Liver (tissue), 9 donors: ENCODE data around the gene UBXN7. TPM values are rescaled to one million over a fixed set of nuclear protein-coding genes. Genes with fewer than 3 reads are reported as not detected.

Experiments
- DNase-seq: peaks from one replicate; pipeline ENCODE4 v3.0.0-alpha.2; 2017; ENCODE audit warnings: low spot score
- H3K27ac ChIP-seq, 2 donors: one replicate each; pipeline ENCODE4 v1.7.0; 2013; ENCODE audit warnings: inconsistent platforms in 2 of 2, low read length in 2 of 2, control low read depth in 1 of 2, low read depth in 1 of 2, mild to moderate bottlenecking in 1 of 2
- H3K27me3 ChIP-seq, 4 donors: one replicate each; pipeline versions ENCODE4 v1.6.1 to v1.7.0; 2013; ENCODE audit warnings: low read length in 3 of 4, inconsistent platforms in 1 of 4, mild to moderate bottlenecking in 1 of 4, moderate library complexity in 1 of 4; ENCODE audit not compliant: control insufficient read depth in 4 of 4, insufficient read depth in 4 of 4
- H3K36me3 ChIP-seq, 4 donors: one replicate each; pipeline versions ENCODE4 v1.6.1 to v1.7.0; 2013; ENCODE audit warnings: low read length in 3 of 4, mild to moderate bottlenecking in 3 of 4, low read depth in 1 of 4, moderate library complexity in 1 of 4; ENCODE audit not compliant: control insufficient read depth in 4 of 4, insufficient read depth in 3 of 4
- H3K4me1 ChIP-seq, 4 donors: one replicate each; pipeline versions ENCODE4 v1.6.1 to v1.7.0; 2013; ENCODE audit warnings: low read length in 3 of 4, mild to moderate bottlenecking in 3 of 4, moderate library complexity in 1 of 4; ENCODE audit not compliant: control insufficient read depth in 4 of 4, insufficient read depth in 4 of 4
- H3K4me3 ChIP-seq, 3 donors: one replicate each; pipeline versions ENCODE4 v1.6.1 to v1.7.0; 2013; ENCODE audit warnings: low read length in 3 of 3, control low read depth in 1 of 3, low read depth in 1 of 3, mild to moderate bottlenecking in 1 of 3
- H3K9ac ChIP-seq, 2 donors: one replicate each; pipeline ENCODE4 v1.7.0; 2013; ENCODE audit warnings: low read length in 2 of 2, mild to moderate bottlenecking in 2 of 2, moderate library complexity in 2 of 2, control low read depth in 1 of 2, low read depth in 1 of 2
- H3K9me3 ChIP-seq, 4 donors: one replicate each; pipeline versions ENCODE4 v1.6.1 to v1.7.0; 2013; ENCODE audit warnings: low read length in 3 of 4; ENCODE audit not compliant: control insufficient read depth in 4 of 4
- EGR1 ChIP-seq, 2 donors: IDR thresholded peaks; 2 replicates each; pipeline ENCODE4 v1.6.1; 2016 to 2018; ENCODE audit warnings: antibody characterized with exemption in 2 of 2, low read depth in 2 of 2
- FOXA2 ChIP-seq: IDR thresholded peaks from 2 replicates; pipeline ENCODE4 v1.6.1; 2016; ENCODE audit warnings: antibody characterized with exemption
- GABPA ChIP-seq, 2 donors: IDR thresholded peaks in 1 of 2; conservative IDR thresholded peaks in 1 of 2; 2 replicates each; pipeline ENCODE4 v1.6.1; 2016; ENCODE audit warnings: antibody characterized with exemption in 2 of 2, mild to moderate bottlenecking in 1 of 2, moderate library complexity in 1 of 2
- HNF4A ChIP-seq, 2 donors: conservative IDR thresholded peaks; 2 replicates each; pipeline ENCODE4 v1.6.1; 2016; ENCODE audit warnings: antibody characterized with exemption in 2 of 2, mild to moderate bottlenecking in 2 of 2
- HNF4G ChIP-seq: IDR thresholded peaks from 2 replicates; pipeline ENCODE4 v1.6.1; 2016; ENCODE audit warnings: antibody characterized with exemption
- JUND ChIP-seq, 2 donors: IDR thresholded peaks; 2 replicates each; pipeline ENCODE4 v1.6.1; 2016; ENCODE audit warnings: antibody characterized with exemption in 2 of 2
- MAX ChIP-seq: IDR thresholded peaks from 2 replicates; pipeline ENCODE4 v1.6.1; 2016; ENCODE audit warnings: antibody characterized with exemption
- NR2F2 ChIP-seq: IDR thresholded peaks from 2 replicates; pipeline ENCODE4 v1.6.1; 2016; ENCODE audit warnings: antibody characterized with exemption
- RAD21 ChIP-seq, 2 donors: IDR thresholded peaks; 2 replicates each; pipeline ENCODE4 v1.6.1; 2016; ENCODE audit warnings: antibody characterized with exemption in 2 of 2, mild to moderate bottlenecking in 2 of 2
- SP1 ChIP-seq: IDR thresholded peaks from 2 replicates; pipeline ENCODE4 v1.6.1; 2018; ENCODE audit warnings: antibody characterized with exemption, mild to moderate bottlenecking
- TAF1 ChIP-seq: conservative IDR thresholded peaks from 2 replicates; pipeline ENCODE4 v1.6.1; 2016; ENCODE audit warnings: antibody characterized with exemption, mild to moderate bottlenecking
- WGBS: extraction: QIAGEN DNeasy Blood & Tissue Kit; methylation state at CpG from one replicate; pipeline ENCODE4 v1.1.7; 2013; 5-methylcytosine and 5-hydroxymethylcytosine counted together
- polyA plus RNA-seq, 2 donors: library from polyadenylated mRNA; stranded (reverse) in 1 of 2; unstranded in 1 of 2; fragments of 200-250 nt in 1 of 2; fragments of >200 nt in 1 of 2; fragmentation: Nextera tagmentation in 1 of 2; extraction: Ambion mirVana in 1 of 2; gene quantifications; one replicate each; pipeline versions ENCODE4 v1.2.1 to v1.2.3, GENCODE V29; 2013 to 2015
- total RNA-seq, 2 donors: library from RNA; depleted of rRNA; stranded (reverse); fragments of >200 nt; gene quantifications; one replicate each; pipeline ENCODE4 v1.2.3, GENCODE V29; 2014
- TF ChIP-seq, protein P1 (sequence below): IDR thresholded peaks from 2 replicates; pipeline ENCODE4 v1.6.1; 2016; ENCODE audit warnings: antibody characterized with exemption, mild to moderate bottlenecking
- TF ChIP-seq, protein P2 (sequence below): IDR thresholded peaks from 2 replicates; pipeline ENCODE4 v1.6.1; 2016; ENCODE audit warnings: antibody characterized with exemption
- TF ChIP-seq, protein P3 (sequence below): IDR thresholded peaks from 2 replicates; pipeline ENCODE4 v1.6.1; 2016; ENCODE audit warnings: antibody characterized with exemption
- donor health status: healthy.
- donor health status: healthy.
- donor health status: healthy.
- donor health status: healthy.
- donor health status: healthy.

UBXN7 gene
- total and polyA plus RNA-seq, 4 donors: 2.9 to 15.5 (median 7.7) TPM

DNA sequence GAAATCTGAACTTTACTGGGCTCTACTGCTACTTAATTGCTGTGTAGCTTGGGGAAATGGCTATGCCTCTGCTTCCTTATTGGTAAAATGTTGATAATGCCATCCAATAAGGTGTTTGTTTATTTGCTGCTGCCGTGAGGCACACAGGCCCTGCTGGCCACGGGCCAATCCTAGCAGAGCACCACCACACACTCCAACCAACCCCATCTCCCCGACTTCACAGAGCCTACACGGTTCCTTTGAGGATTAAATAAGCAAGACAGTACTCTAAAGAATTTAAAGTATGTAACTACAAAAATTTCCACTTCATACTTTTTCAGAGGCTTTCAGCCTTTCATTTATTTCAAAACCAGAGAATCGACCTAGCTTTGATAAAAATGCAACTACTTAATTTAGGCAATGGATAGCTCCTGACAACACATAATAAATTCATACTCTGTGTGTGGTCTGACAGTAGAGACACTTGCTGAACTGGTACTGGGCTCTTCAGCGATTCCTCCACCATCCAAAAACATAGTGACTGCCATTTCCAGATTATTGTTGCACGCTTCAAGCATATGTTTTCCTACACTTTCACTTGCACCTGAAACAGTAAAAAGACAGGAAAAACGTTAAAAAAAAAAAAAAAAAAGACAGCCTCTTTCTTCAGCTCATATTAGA, 25.3 kb downstream of the UBXN7 start:
- 78% methylated on average over 8 of the region's 8 CpGs for WGBS
- Histone ChIP-seq H3K9ac (no peak overlapping the region), H3K27ac (no peak overlapping the region), H3K27me3 (no peaks in the 10 kb centered on the region), H3K36me3 (peaks cover 0 to 5% (median 2%) of the 10 kb centered on the region in 4 donors), H3K4me1 (no peaks in the 10 kb centered on the region), H3K9me3 (no peaks in the 10 kb centered on the region), H3K4me3 (no peak overlapping the region)
- DNase-seq: no peak
- TF ChIP-seq EGR1 (IDR thresholded peaks at IDR 0.05; ENCODE audit: low read depth in 2 of 2): no peak
- no peak for TF ChIP-seq GABPA (IDR thresholded peaks at IDR 0.05 in 1 of 2, conservative IDR thresholded peaks at IDR 0.05 in 1 of 2)
- no peak for TF ChIP-seq RAD21 (IDR thresholded peaks at IDR 0.05)
- no peak for TF ChIP-seq JUND (IDR thresholded peaks at IDR 0.05)
- no peak for TF ChIP-seq MAX
- no peak for TF ChIP-seq FOXA2

- no peaks in the 10 kb centered on the region for H3K9me3 ChIP-seq
- H3K27me3 ChIP-seq: no peaks in the 10 kb centered on the region
- H3K4me3 ChIP-seq: no peak overlapping the region
- no peak overlapping the region for H3K27ac ChIP-seq
- no peak for DNase-seq
- no peak overlapping the region for H3K9ac ChIP-seq
- H3K4me1 ChIP-seq: no peaks in the 10 kb centered on the region
- 91% methylated on average over 6 of the region's 6 CpGs for WGBS
- H3K36me3 ChIP-seq: peaks cover 7 to 16% (median 11%) of the 10 kb centered on the region in 4 donors
- TF ChIP-seq GABPA (IDR thresholded peaks at IDR 0.05 in 1 of 2, conservative IDR thresholded peaks at IDR 0.05 in 1 of 2) (no peak), NR2F2 (no peak), HNF4G (no peak), SP1 (no peak), EGR1 (IDR thresholded peaks at IDR 0.05; ENCODE audit: low read depth in 2 of 2) (no peak)
- TF ChIP-seq, protein P1, sequence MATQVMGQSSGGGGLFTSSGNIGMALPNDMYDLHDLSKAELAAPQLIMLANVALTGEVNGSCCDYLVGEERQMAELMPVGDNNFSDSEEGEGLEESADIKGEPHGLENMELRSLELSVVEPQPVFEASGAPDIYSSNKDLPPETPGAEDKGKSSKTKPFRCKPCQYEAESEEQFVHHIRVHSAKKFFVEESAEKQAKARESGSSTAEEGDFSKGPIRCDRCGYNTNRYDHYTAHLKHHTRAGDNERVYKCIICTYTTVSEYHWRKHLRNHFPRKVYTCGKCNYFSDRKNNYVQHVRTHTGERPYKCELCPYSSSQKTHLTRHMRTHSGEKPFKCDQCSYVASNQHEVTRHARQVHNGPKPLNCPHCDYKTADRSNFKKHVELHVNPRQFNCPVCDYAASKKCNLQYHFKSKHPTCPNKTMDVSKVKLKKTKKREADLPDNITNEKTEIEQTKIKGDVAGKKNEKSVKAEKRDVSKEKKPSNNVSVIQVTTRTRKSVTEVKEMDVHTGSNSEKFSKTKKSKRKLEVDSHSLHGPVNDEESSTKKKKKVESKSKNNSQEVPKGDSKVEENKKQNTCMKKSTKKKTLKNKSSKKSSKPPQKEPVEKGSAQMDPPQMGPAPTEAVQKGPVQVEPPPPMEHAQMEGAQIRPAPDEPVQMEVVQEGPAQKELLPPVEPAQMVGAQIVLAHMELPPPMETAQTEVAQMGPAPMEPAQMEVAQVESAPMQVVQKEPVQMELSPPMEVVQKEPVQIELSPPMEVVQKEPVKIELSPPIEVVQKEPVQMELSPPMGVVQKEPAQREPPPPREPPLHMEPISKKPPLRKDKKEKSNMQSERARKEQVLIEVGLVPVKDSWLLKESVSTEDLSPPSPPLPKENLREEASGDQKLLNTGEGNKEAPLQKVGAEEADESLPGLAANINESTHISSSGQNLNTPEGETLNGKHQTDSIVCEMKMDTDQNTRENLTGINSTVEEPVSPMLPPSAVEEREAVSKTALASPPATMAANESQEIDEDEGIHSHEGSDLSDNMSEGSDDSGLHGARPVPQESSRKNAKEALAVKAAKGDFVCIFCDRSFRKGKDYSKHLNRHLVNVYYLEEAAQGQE: no peak
- TF ChIP-seq, protein P2, sequence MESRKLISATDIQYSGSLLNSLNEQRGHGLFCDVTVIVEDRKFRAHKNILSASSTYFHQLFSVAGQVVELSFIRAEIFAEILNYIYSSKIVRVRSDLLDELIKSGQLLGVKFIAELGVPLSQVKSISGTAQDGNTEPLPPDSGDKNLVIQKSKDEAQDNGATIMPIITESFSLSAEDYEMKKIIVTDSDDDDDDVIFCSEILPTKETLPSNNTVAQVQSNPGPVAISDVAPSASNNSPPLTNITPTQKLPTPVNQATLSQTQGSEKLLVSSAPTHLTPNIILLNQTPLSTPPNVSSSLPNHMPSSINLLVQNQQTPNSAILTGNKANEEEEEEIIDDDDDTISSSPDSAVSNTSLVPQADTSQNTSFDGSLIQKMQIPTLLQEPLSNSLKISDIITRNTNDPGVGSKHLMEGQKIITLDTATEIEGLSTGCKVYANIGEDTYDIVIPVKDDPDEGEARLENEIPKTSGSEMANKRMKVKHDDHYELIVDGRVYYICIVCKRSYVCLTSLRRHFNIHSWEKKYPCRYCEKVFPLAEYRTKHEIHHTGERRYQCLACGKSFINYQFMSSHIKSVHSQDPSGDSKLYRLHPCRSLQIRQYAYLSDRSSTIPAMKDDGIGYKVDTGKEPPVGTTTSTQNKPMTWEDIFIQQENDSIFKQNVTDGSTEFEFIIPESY: no peak
Observed at GRCh38 chr3:196400331-196400730, 31.9 kb downstream of the UBXN7 start.

- peaks cover 7 to 16% (median 9%) of the 10 kb centered on the region in 4 donors for H3K36me3 ChIP-seq
- 85% methylated on average over 3 of the region's 3 CpGs for WGBS
- H3K27ac ChIP-seq: no peak overlapping the region
- TF ChIP-seq, protein P3, sequence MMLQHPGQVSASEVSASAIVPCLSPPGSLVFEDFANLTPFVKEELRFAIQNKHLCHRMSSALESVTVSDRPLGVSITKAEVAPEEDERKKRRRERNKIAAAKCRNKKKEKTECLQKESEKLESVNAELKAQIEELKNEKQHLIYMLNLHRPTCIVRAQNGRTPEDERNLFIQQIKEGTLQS: no peak
- TF ChIP-seq FOXA2 (no peak), RAD21 (IDR thresholded peaks at IDR 0.05) (no peak), GABPA (IDR thresholded peaks at IDR 0.05 in 1 of 2, conservative IDR thresholded peaks at IDR 0.05 in 1 of 2) (no peak), EGR1 (IDR thresholded peaks at IDR 0.05; ENCODE audit: low read depth in 2 of 2) (no peak), HNF4A (conservative IDR thresholded peaks at IDR 0.05) (no peak), HNF4G (no peak), SP1 (no peak), TAF1 (no peak)
- TF ChIP-seq, protein P1: no peak
- TF ChIP-seq, protein P2: no peak
Observed at GRCh38 chr3:196399485-196399945, 32.7 kb downstream of the UBXN7 start.

More at GRCh38 chr3:196399485-196399945, 32.7 kb downstream of the UBXN7 start:
- no peak for DNase-seq
- Histone ChIP-seq H3K4me3 (no peak overlapping the region), H3K9ac (no peak overlapping the region), H3K27me3 (no peaks in the 10 kb centered on the region), H3K4me1 (no peaks in the 10 kb centered on the region), H3K9me3 (no peaks in the 10 kb centered on the region)
